CD4-positive, alpha-beta T cell (primary cell): ENCODE measurements around the gene VPS51. TPM values are rescaled to one million over a fixed set of nuclear protein-coding genes. Genes with fewer than 3 reads are reported as not detected.

Source experiments
- ATAC-seq: fragments of 200-7000 bp; cut with Tn5 transposase; one replicate; pipeline ENCODE4 v1.10.0; 2022; ENCODE audit warnings: mild to moderate bottlenecking; ENCODE audit not compliant: poor library complexity
- CTCF ChIA-PET: fragments of 350-600 bp; sonication (Branson Sonifier 250); formaldehyde crosslinking; loops from one replicate; lab custom pipeline; 2021; ENCODE audit warnings: antibody characterized with exemption, inconsistent platforms; lab: Charles Lee
- POLR2A ChIA-PET: fragments of 350-600 bp; sonication (Branson Sonifier 250); formaldehyde crosslinking; loops from one replicate; lab custom pipeline; 2021; ENCODE audit warnings: antibody characterized with exemption, inconsistent platforms; lab: Charles Lee
- DNase-seq, 14 experiments: peaks; one replicate each; pipeline ENCODE4 v3.0.0-alpha.2; 2013 to 2020; ENCODE audit warnings: mixed read lengths in 2 of 14
- H3K27ac ChIP-seq, 2 donors: one replicate each; pipeline versions ENCODE4 v1.5.1 to v1.7.0; 2013; ENCODE audit warnings: low read length in 2 of 2, low read depth in 1 of 2, mild to moderate bottlenecking in 1 of 2
- H3K27me3 ChIP-seq, 2 experiments: 1 replicate in 1 of 2; 2 replicates in 1 of 2; pipeline versions ENCODE4 v1.6.1 to v1.7.0; 2013; ENCODE audit warnings: low read length in 2 of 2, control low read depth in 1 of 2, mild to moderate bottlenecking in 1 of 2, moderate library complexity in 1 of 2; ENCODE audit not compliant: insufficient read depth in 2 of 2, control insufficient read depth in 1 of 2
- H3K36me3 ChIP-seq: one replicate; pipeline ENCODE4 v1.6.1; 2013; ENCODE audit warnings: low read length, control low read depth; ENCODE audit not compliant: insufficient read depth
- H3K4me1 ChIP-seq: one replicate; pipeline ENCODE4 v1.6.1; 2013; ENCODE audit warnings: low read length, control low read depth; ENCODE audit not compliant: insufficient read depth
- H3K4me3 ChIP-seq: one replicate; pipeline ENCODE4 v1.5.1; 2013; ENCODE audit warnings: mild to moderate bottlenecking, low read length, moderate library complexity
- H3K9me3 ChIP-seq, 2 experiments: 1 replicate in 1 of 2; 2 replicates in 1 of 2; pipeline versions ENCODE4 v1.6.1 to v1.7.0; 2013; ENCODE audit warnings: low read length in 2 of 2, mild to moderate bottlenecking in 2 of 2, control low read depth in 1 of 2, moderate library complexity in 1 of 2; ENCODE audit not compliant: control insufficient read depth in 1 of 2, insufficient read depth in 1 of 2
- H3K27ac Mint-ChIP-seq: one replicate; pipeline ENCODE4 v1.8.0; 2020; ENCODE audit warnings: mixed read lengths
- H3K27me3 Mint-ChIP-seq: one replicate; pipeline ENCODE4 v1.8.0; 2021; ENCODE audit warnings: mixed read lengths
- H3K36me3 Mint-ChIP-seq: one replicate; pipeline ENCODE4 v1.8.0; 2021; ENCODE audit warnings: low read depth, mixed read lengths
- H3K4me1 Mint-ChIP-seq: one replicate; pipeline ENCODE4 v1.8.0; 2021; ENCODE audit warnings: low read depth, mixed read lengths
- H3K4me3 Mint-ChIP-seq: one replicate; pipeline ENCODE4 v1.8.0; 2020; ENCODE audit warnings: mild to moderate bottlenecking, mixed read lengths
- H3K9me3 Mint-ChIP-seq: one replicate; pipeline ENCODE4 v1.8.0; 2020; ENCODE audit warnings: mixed read lengths
- intact Hi-C, 2 experiments: fragments of 100-400 bp; cut with DNase I in 1 of 2; cut with micrococcal nuclease in 1 of 2; formaldehyde crosslinking; loops; one replicate each; pipeline versions ENCODE4 v1.15.1 to v1.9.0; 2023 to 2025; cut with DNase I, micrococcal nuclease
- polyA plus RNA-seq, 2 donors: library from polyadenylated mRNA; unstranded; fragments of 120-200 nt; gene quantifications; one replicate each; pipeline ENCODE4 v1.2.1, GENCODE V29; 2013
- total RNA-seq, 174 experiments: library from RNA in 2 of 174; stranded (reverse) in 2 of 174; gene quantifications; one replicate each; pipeline ENCODE4 v1.2.3 and lab custom pipeline; 2021 to 2026
- TF ChIP-seq, protein P1 (sequence below): fragments of 200-600 bp; IDR thresholded peaks from one replicate; pipeline ENCODE4 v1.8.0; 2022; ENCODE audit warnings: antibody characterized with exemption, mild to moderate bottlenecking

VPS51 gene
- 100 to 1,000 TPM; 243 to 246 TPM for total RNA-seq
- 194 TPM for polyA plus RNA-seq (2013, experiment 1 of 2)
- 157 TPM for polyA plus RNA-seq (2013, experiment 2 of 2)
- 84.4 to 281 (median 180) reads per million in 172 experiments for total RNA-seq (lab: John Stamatoyannopoulos, UW)

- ChIA-PET POLR2A (interaction anchor here (0.6 to 6.9 kb wide), 22 partner anchors 9 to 1249 kb away, joined by 3 to 91 read pairs (median 4); partner anchors contain the start of genes ARL2, BRMS1, CAPN1 and CCDC85B), CTCF (interaction anchor here (0.5 to 6.6 kb wide), 4 partner anchors 16 to 75 kb away, joined by 3 to 58 read pairs (median 4); partner anchors contain the start of genes TM7SF2 and ZNHIT2)
- Mint-ChIP-seq H3K27me3 (no peaks in the 10 kb centered on the region), H3K9me3 (no peaks in the 10 kb centered on the region), H3K27ac (peak within 1 kb of the TSS; percentile 98), H3K36me3 (peaks cover 30% of the 10 kb centered on the region), H3K4me3 (peak within 1 kb of the TSS; percentile 96), H3K4me1 (peaks cover 21% of the 10 kb centered on the region)
- no peaks in the 10 kb centered on the region for H3K27me3 ChIP-seq
- TF ChIP-seq, protein P1, sequence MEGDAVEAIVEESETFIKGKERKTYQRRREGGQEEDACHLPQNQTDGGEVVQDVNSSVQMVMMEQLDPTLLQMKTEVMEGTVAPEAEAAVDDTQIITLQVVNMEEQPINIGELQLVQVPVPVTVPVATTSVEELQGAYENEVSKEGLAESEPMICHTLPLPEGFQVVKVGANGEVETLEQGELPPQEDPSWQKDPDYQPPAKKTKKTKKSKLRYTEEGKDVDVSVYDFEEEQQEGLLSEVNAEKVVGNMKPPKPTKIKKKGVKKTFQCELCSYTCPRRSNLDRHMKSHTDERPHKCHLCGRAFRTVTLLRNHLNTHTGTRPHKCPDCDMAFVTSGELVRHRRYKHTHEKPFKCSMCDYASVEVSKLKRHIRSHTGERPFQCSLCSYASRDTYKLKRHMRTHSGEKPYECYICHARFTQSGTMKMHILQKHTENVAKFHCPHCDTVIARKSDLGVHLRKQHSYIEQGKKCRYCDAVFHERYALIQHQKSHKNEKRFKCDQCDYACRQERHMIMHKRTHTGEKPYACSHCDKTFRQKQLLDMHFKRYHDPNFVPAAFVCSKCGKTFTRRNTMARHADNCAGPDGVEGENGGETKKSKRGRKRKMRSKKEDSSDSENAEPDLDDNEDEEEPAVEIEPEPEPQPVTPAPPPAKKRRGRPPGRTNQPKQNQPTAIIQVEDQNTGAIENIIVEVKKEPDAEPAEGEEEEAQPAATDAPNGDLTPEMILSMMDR, result no peak
- H3K4me3 ChIP-seq, result peak within 1 kb of the TSS; percentile 79
- H3K4me1 ChIP-seq, result peaks cover 23% of the 10 kb centered on the region
- DNase-seq (peak; percentile 76 to 94 (median 83)), ATAC-seq (peak; percentile 85)
- no peaks in the 10 kb centered on the region for H3K9me3 ChIP-seq
- intact Hi-C loops, result loop anchor here (1.0 kb wide), 5 partner anchors 12 to 38 kb away; partner anchors contain the start of genes CDCA5 (in 2 of the 2), ZFPL1 (in 2 of the 2), ZNHIT2 (in 2 of the 2) and FAU (in 1 of the 2)
- H3K36me3 ChIP-seq, result peaks cover 17% of the 10 kb centered on the region
- peak within 1 kb of the TSS; percentile 78 to 85 for H3K27ac ChIP-seq
Observed at GRCh38 chr11:65095974-65096806, at the start of gene VPS51. VPS51 (plus strand) TSS chr11:65096214; CDS start chr11:65096251, 37 bp downstream.

- no peaks in the 10 kb centered on the region for H3K27me3 Mint-ChIP-seq
- H3K9me3 ChIP-seq, result no peaks in the 10 kb centered on the region
- intact Hi-C loops, result no loop called here
- CTCF ChIA-PET, result no interaction called here
- peaks cover 24% of the 10 kb centered on the region for H3K4me1 Mint-ChIP-seq
- H3K4me3 ChIP-seq, result peak overlapping the region; percentile 63
- H3K27ac ChIP-seq, result no peak overlapping the region
- DNase-seq, result peak in 8 of 14 experiments; percentile 12 to 46 (median 24)
- peaks cover 8% of the 10 kb centered on the region for H3K36me3 ChIP-seq
- POLR2A ChIA-PET, result interaction anchor here (1.3 kb wide), 1 partner anchor 74 kb away, joined by 4 read pairs; the partner anchor contains the start of genes FAU and MRPL49
- H3K9me3 Mint-ChIP-seq, result no peaks in the 10 kb centered on the region
- peak overlapping the region; percentile 82 for H3K27ac Mint-ChIP-seq
- peak overlapping the region; percentile 91 for H3K4me3 Mint-ChIP-seq
- peaks cover 13% of the 10 kb centered on the region for H3K36me3 Mint-ChIP-seq
- H3K4me1 ChIP-seq, result peaks cover 25% of the 10 kb centered on the region
- TF ChIP-seq, protein P1, result no peak
- no peaks in the 10 kb centered on the region for H3K27me3 ChIP-seq
- peak; percentile 62 for ATAC-seq
Observed at GRCh38 chr11:65047581-65048422, 48.2 kb upstream of the VPS51 start.

- no peak overlapping the region for H3K4me3 ChIP-seq
- H3K9me3 Mint-ChIP-seq, result no peaks in the 10 kb centered on the region
- H3K27me3 ChIP-seq, result no peaks in the 10 kb centered on the region
- no peaks in the 10 kb centered on the region for H3K27me3 Mint-ChIP-seq
- no peak for ATAC-seq
- POLR2A ChIA-PET, result no interaction called here
- CTCF ChIA-PET, result interaction anchor here (0.6 to 1.0 kb wide), 2 partner anchors 13 to 37 kb away, joined by 3 to 4 read pairs; partner anchors contain the start of gene ARL2
- peaks cover 32% of the 10 kb centered on the region for H3K4me1 Mint-ChIP-seq
- H3K4me3 Mint-ChIP-seq, result no peak overlapping the region
- H3K36me3 Mint-ChIP-seq, result peaks cover 1% of the 10 kb centered on the region
- H3K9me3 ChIP-seq, result no peaks in the 10 kb centered on the region
- DNase-seq, result no peak
- intact Hi-C loops, result no loop called here
- no peak overlapping the region for H3K27ac ChIP-seq
- H3K4me1 ChIP-seq, result peaks cover 34% of the 10 kb centered on the region
- H3K36me3 ChIP-seq, result no peaks in the 10 kb centered on the region
- TF ChIP-seq, protein P1, result no peak
- no peak overlapping the region for H3K27ac Mint-ChIP-seq
Observed at GRCh38 chr11:65051398-65051858, 44.6 kb upstream of the VPS51 start.
